Pancreas (tissue), 10 donors: ENCODE measurements around the gene MARK4. TPM values are rescaled to one million over a fixed set of nuclear protein-coding genes. Genes with fewer than 3 reads are reported as not detected.
A peak's percentile ranks its signal among the peaks of the same experiment; 100 is the strongest.

Experiments
- ATAC-seq, 4 donors: fragments of 200-7000 bp; cut with Tn5 transposase; one replicate each; pipeline versions ENCODE4 v1.8.0 to v1.9.1; 2020; ENCODE audit warnings: mild to moderate bottlenecking in 4 of 4, moderate library complexity in 4 of 4
- DNase-seq, 6 donors: peaks; one replicate each; pipeline ENCODE4 v3.0.0-alpha.2; 2020
- FAIRE-seq: peaks from 2 replicates; lab custom pipeline; 2012; peaks lifted over from hg19 to GRCh38; lab: Jason Lieb, UNC
- H3K27ac ChIP-seq, 4 donors: fragments of 200-600 bp; sonication (generic); 1 replicate in 3 of 4; 2 replicates in 1 of 4; pipeline versions ENCODE4 v1.5.0 to v1.8.0; 2020
- H3K27me3 ChIP-seq, 4 donors: fragments of 200-600 bp; one replicate each; pipeline ENCODE4 v1.8.0; 2021
- H3K36me3 ChIP-seq, 3 donors: fragments of 200-600 bp; sonication (generic) in 1 of 3; one replicate each; pipeline versions ENCODE4 v1.5.0 to v1.8.0; 2020 to 2021
- H3K4me1 ChIP-seq, 3 donors: fragments of 200-600 bp; one replicate each; pipeline ENCODE4 v1.8.0; 2021
- H3K4me3 ChIP-seq, 4 donors: fragments of 200-600 bp; sonication (generic) in 2 of 4; one replicate each; pipeline versions ENCODE4 v1.5.0 to v1.8.0; 2020 to 2021
- H3K9me3 ChIP-seq, 4 donors: fragments of 200-600 bp; one replicate each; pipeline ENCODE4 v1.8.0; 2021
- CTCF ChIP-seq, 4 donors: fragments of 200-600 bp; sonication (generic) in 3 of 4; IDR thresholded peaks; one replicate each; pipeline versions ENCODE4 v1.5.0 to v1.8.0; 2021; ENCODE audit warnings: antibody characterized with exemption in 4 of 4
- WGBS, 2 donors: extraction: QIAGEN DNeasy Blood & Tissue Kit; methylation state at CpG; one replicate each; pipeline ENCODE4 v1.1.7; 2013; 5-methylcytosine and 5-hydroxymethylcytosine counted together
- intact Hi-C, 3 donors: fragments of 100-400 bp; cut with DNase I; formaldehyde crosslinking; loops; one replicate each; pipeline versions ENCODE4 v1.11.1 to v1.14.2; 2022
- polyA plus RNA-seq, 2 donors: library from polyadenylated mRNA; stranded (reverse); fragments of 200-250 nt; gene quantifications; one replicate each; pipeline ENCODE4 v1.2.3, GENCODE V29; 2013
- total RNA-seq, 6 donors: library from RNA; stranded (reverse); fragmentation: NEBNext Ultra II Directional in 4 of 6; extraction: Animal tissue kit (Norgen Biotek cat#: 25700) in 4 of 6; gene quantifications; one replicate each; pipeline versions ENCODE4 v1.2.1 to v1.2.4, GENCODE V29; 2021 to 2023
- donor health status: healthy with polysubstance abuse.
- donor health status: DM: no; HTN: no; CAD: no; lungs with moderate emphysema.
- donor health status: DM: no; HTN: no; CAD: no.
- donor health status: control.
- donor health status: control.
- donor health status: Bipolar disorder and iron deficiency.
- donor health status: DM: yes; HTN: yes; CAD: no.
- donor health status: DM: no; HTN: no; CAD: no.
- donor health status: DM: no; HTN: no; CAD: no.
- donor health status: DM: yes; HTN: yes; CAD: no.

The MARK4 gene
- total and polyA plus RNA-seq, 8 donors, result 12.8 to 22.8 (median 20.0) TPM

GRCh38 chr19:45290381-45290931 lies 39.4 kb downstream of the MARK4 start:
- intact Hi-C loops, result no loop called here
- Histone ChIP-seq H3K27ac (no peak overlapping the region), H3K4me3 (no peak overlapping the region), H3K9me3 (no peaks in the 10 kb centered on the region), H3K4me1 (no peaks in the 10 kb centered on the region), H3K36me3 (peaks cover 0 to 8% (median 0%) of the 10 kb centered on the region in 3 donors), H3K27me3 (no peaks in the 10 kb centered on the region)
- DNase-seq, result no peak
- FAIRE-seq, result no peak
- WGBS, 2 donors, result 89 to 94% methylated on average over 6 of the region's 6 CpGs
- no peak for TF ChIP-seq CTCF (IDR thresholded peaks at IDR 0.05)
- no peak for ATAC-seq

GRCh38 chr19:45291834-45292233 lies 40.8 kb downstream of the MARK4 start:
- WGBS, 2 donors, result 96 to 98% methylated on average over 1 of the region's 1 CpG

DNA sequence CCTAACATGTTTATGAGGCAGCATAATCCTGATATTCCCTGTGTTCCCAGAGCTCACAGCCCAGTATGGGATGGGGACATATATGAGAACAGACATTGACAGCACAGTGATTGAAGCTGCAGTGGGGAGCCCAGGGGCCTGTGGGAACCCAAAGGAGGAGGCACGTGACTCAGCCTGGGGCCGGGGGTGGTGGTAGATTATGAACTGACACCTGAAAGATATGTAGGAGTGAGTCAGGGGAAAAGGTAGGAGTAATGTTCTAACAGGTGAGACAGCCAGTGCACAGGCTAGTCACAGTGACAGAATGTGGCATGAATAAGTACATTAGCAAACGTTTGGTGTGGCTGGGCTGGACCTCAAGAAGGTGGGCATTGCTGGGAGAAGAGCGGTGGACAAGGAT lies 42.6 kb downstream of the MARK4 start:
- peak in 1 of 4 donors; percentile 8 for ATAC-seq
- TF ChIP-seq CTCF (IDR thresholded peaks at IDR 0.05), result no peak
- no peaks in the 10 kb centered on the region for H3K36me3 ChIP-seq
- no peak for DNase-seq
- intact Hi-C loops, result no loop called here
- no peak for FAIRE-seq
- 54 to 67% methylated on average over 4 of the region's 4 CpGs for WGBS, 2 donors
- H3K4me1 ChIP-seq, result no peaks in the 10 kb centered on the region
- H3K4me3 ChIP-seq, result no peak overlapping the region
- H3K27ac ChIP-seq, result peak overlapping the region in 2 of 4 donors; percentile 8 to 58
- H3K27me3 ChIP-seq, result no peaks in the 10 kb centered on the region
- no peaks in the 10 kb centered on the region for H3K9me3 ChIP-seq

More at GRCh38 chr19:45291834-45292233, 40.8 kb downstream of the MARK4 start:
- Histone ChIP-seq H3K9me3 (no peaks in the 10 kb centered on the region), H3K36me3 (peaks cover 0 to 8% (median 0%) of the 10 kb centered on the region in 3 donors), H3K4me1 (no peaks in the 10 kb centered on the region), H3K4me3 (no peak overlapping the region), H3K27me3 (no peaks in the 10 kb centered on the region), H3K27ac (no peak overlapping the region)
- TF ChIP-seq CTCF (IDR thresholded peaks at IDR 0.05), result no peak
- FAIRE-seq, result no peak
- intact Hi-C loops, result no loop called here
- no peak for DNase-seq
- ATAC-seq, result no peak

DNA sequence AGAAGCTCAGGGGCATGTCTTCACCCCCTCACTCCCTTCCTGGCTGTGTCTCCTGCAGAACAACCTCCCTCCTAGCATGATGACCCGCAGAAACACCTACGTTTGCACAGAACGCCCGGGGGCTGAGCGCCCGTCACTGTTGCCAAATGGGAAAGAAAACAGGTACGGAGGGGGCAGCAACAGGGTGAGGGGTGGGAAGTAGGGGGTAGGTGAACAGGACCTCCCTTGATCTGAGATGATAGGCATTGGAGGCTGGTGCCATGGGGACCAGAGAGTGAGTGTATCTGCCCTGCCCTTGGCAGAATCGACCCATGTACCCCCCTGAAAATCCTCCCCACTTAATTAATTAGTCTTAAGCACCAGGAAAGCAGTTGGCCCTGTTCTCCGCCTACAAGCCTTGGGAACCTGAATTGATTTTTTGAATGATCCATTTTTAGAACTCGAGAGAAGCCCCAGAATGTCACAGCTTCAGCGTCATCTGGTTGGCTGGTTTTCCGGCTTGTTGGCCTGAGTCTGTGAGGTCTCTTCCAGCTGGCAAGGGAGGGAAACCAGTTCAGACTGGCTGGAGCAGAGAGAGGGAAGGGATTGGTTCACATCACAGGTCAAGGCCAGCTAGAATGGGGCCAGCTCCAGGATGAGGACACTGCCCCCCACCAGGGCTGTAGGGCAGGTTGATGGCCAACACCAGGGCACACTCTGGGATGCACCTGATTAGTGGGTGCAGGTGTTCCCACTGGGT lies 43.4 kb downstream of the MARK4 start:
- intact Hi-C loops, result no loop called here
- DNase-seq (peak in 4 of 6 donors; percentile 39 to 68 (median 59)), ATAC-seq (peak; percentile 73 to 85 (median 80)), FAIRE-seq (no peak)
- 48 to 51% methylated on average over 12 of the region's 12 CpGs for WGBS, 2 donors
- no peaks in the 10 kb centered on the region for H3K9me3 ChIP-seq
- H3K27me3 ChIP-seq, result no peaks in the 10 kb centered on the region
- no peaks in the 10 kb centered on the region for H3K36me3 ChIP-seq
- no peaks in the 10 kb centered on the region for H3K4me1 ChIP-seq
- H3K27ac ChIP-seq, result peak overlapping the region; percentile 8 to 58 (median 22)
- H3K4me3 ChIP-seq, result no peak overlapping the region
- no peak for TF ChIP-seq CTCF (IDR thresholded peaks at IDR 0.05)

- no peaks in the 10 kb centered on the region for H3K36me3 ChIP-seq
- ATAC-seq (no peak), DNase-seq (no peak), FAIRE-seq (no peak)
- intact Hi-C loops, result no loop called here
- no peaks in the 10 kb centered on the region for H3K4me1 ChIP-seq
- H3K27me3 ChIP-seq, result no peaks in the 10 kb centered on the region
- no peak for TF ChIP-seq CTCF (IDR thresholded peaks at IDR 0.05)
- H3K27ac ChIP-seq, result no peak overlapping the region
- no peaks in the 10 kb centered on the region for H3K9me3 ChIP-seq
- no peak overlapping the region for H3K4me3 ChIP-seq
These were observed 44.8 kb downstream of the MARK4 start for GRCh38 chr19:45295873-45296272.
